GM12878 (cell line): ENCODE measurements around the gene POU5F2. TPM values are rescaled to one million over a fixed set of nuclear protein-coding genes. Genes with fewer than 3 reads are reported as not detected.

ENCODE experiments used
- ATAC-seq: fragments of 200-7000 bp; cut with Tn5 transposase; 3 replicates; pipeline ENCODE4 v1.9.1; 2020; ENCODE audit warnings: mild to moderate bottlenecking, moderate library complexity
- BruUV-seq: library from RNA; stranded (reverse); fragments of 400-500 nt; replicated peaks from 2 replicates; lab custom pipeline; 2021; lab: Mats Ljungman, UMichigan
- CTCF ChIA-PET: fragments of 300-600 bp; sonication (Branson Sonifier 250); formaldehyde crosslinking; extraction: SDS; loops from one replicate; lab custom pipeline; 2021; ENCODE audit warnings: inconsistent platforms; lab: Yijun Ruan, JAX
- POLR2A ChIA-PET: fragments of 350-600 bp; formaldehyde crosslinking; extraction: SDS; loops from one replicate; lab custom pipeline; 2021; ENCODE audit warnings: inconsistent platforms; lab: Charles Lee
- RAD21 ChIA-PET: fragments of 300-600 bp; sonication (Branson Sonifier 250); formaldehyde crosslinking; loops from one replicate; lab custom pipeline; 2023; ENCODE audit warnings: antibody characterized with exemption; ENCODE audit not compliant: unreplicated experiment; lab: Charles Lee
- SMC1A ChIA-PET: fragments of 300-600 bp; sonication (Branson Sonifier 250); formaldehyde crosslinking; loops from one replicate; lab custom pipeline; 2023; ENCODE audit not compliant: unreplicated experiment, uncharacterized antibody; lab: Charles Lee
- DNase-seq: peaks from one replicate; pipeline ENCODE4 v3.0.0-alpha.2; 2011; ENCODE audit warnings: low read depth, low spot score
- FAIRE-seq: peaks from 3 replicates; lab custom pipeline; 2011; peaks lifted over from hg19 to GRCh38; lab: Jason Lieb, UNC
- H2AFZ ChIP-seq: 2 replicates; pipeline ENCODE4 v1.6.0; 2011; ENCODE audit warnings: low read depth, low read length, control low read depth; ENCODE audit not compliant: control insufficient read depth
- H3K27ac ChIP-seq: 2 replicates; pipeline ENCODE4 v1.5.1; 2011; ENCODE audit warnings: control low read depth; ENCODE audit not compliant: control insufficient read depth, insufficient read depth
- H3K27me3 ChIP-seq, 2 experiments: replicated peaks in 1 of 2; 2 replicates each; pipeline versions ENCODE4 v1.6.0 to v1.6.1; 2011; ENCODE audit warnings: low read length in 1 of 2; ENCODE audit not compliant: control insufficient read depth in 2 of 2, insufficient read depth in 2 of 2
- H3K36me3 ChIP-seq, 2 experiments: 2 replicates each; pipeline ENCODE4 v1.5.1; 2011; ENCODE audit warnings: low read length in 1 of 2; ENCODE audit not compliant: control insufficient read depth in 2 of 2, insufficient read depth in 2 of 2
- H3K4me1 ChIP-seq: 2 replicates; pipeline ENCODE4 v1.6.1; 2011; ENCODE audit warnings: mild to moderate bottlenecking, low read length, moderate library complexity, mixed read lengths; ENCODE audit not compliant: control insufficient read depth, insufficient read depth
- H3K4me2 ChIP-seq: 2 replicates; pipeline ENCODE4 v1.6.0; 2011; ENCODE audit warnings: control low read depth; ENCODE audit not compliant: control insufficient read depth, insufficient read depth
- H3K4me3 ChIP-seq: fragments of 200-600 bp; sonication (generic); 2 replicates; pipeline ENCODE4 v1.5.1; 2016
- H3K79me2 ChIP-seq: 2 replicates; pipeline ENCODE4 v1.6.0; 2011; ENCODE audit warnings: low read length; ENCODE audit not compliant: control insufficient read depth, insufficient read depth
- H3K9ac ChIP-seq: 2 replicates; pipeline ENCODE4 v1.8.0; 2011; ENCODE audit warnings: low read length, control low read depth, mixed read lengths; ENCODE audit not compliant: control insufficient read depth, insufficient read depth
- H3K9me3 ChIP-seq: replicated peaks from 3 replicates; pipeline ENCODE4 v1.5.1; 2011; ENCODE audit warnings: mild to moderate bottlenecking, low read length; ENCODE audit not compliant: control insufficient read depth, insufficient read depth
- H4K20me1 ChIP-seq: 2 replicates; pipeline ENCODE4 v1.6.0; 2011; ENCODE audit not compliant: control insufficient read depth, insufficient read depth
- CHD1 ChIP-seq: IDR thresholded peaks from 2 replicates; pipeline ENCODE4 v1.6.1; 2012; ENCODE audit warnings: low read depth, low read length, improper control_type of control experiment
- E2F8 ChIP-seq: fragments of 450-650 bp; IDR thresholded peaks from 2 replicates; pipeline ENCODE4 v1.6.1; 2018; ENCODE audit warnings: mild to moderate bottlenecking, low read depth, moderate library complexity; ENCODE audit not compliant: partially characterized antibody
- E4F1 ChIP-seq: fragments of 450-650 bp; IDR thresholded peaks from 2 replicates; pipeline ENCODE4 v1.6.1; 2018; ENCODE audit warnings: borderline replicate concordance, mild to moderate bottlenecking; ENCODE audit not compliant: partially characterized antibody
- FOXK2 ChIP-seq: fragments of 450-650 bp; IDR thresholded peaks from 2 replicates; pipeline ENCODE4 v1.6.1; 2017; ENCODE audit warnings: mild to moderate bottlenecking, moderate library complexity
- HDAC2 ChIP-seq: fragments of 200-600 bp; sonication (generic); IDR thresholded peaks from 2 replicates; pipeline ENCODE4 v1.6.1; 2017
- MTA2 ChIP-seq: fragments of 450-650 bp; IDR thresholded peaks from 2 replicates; pipeline ENCODE4 v1.6.1; 2016; ENCODE audit warnings: low read depth, mild to moderate bottlenecking, moderate library complexity
- NR2C2 ChIP-seq: IDR thresholded peaks from 2 replicates; pipeline ENCODE4 v1.6.1; 2011; ENCODE audit warnings: borderline replicate concordance, low read depth; ENCODE audit not compliant: control insufficient read depth, insufficient read length
- STAT1 ChIP-seq: fragments of 450-650 bp; conservative IDR thresholded peaks from 2 replicates; pipeline ENCODE4 v1.6.1; 2014; ENCODE audit warnings: antibody characterized with exemption, mild to moderate bottlenecking
- ZBTB4 ChIP-seq: fragments of 450-650 bp; formaldehyde crosslinking; IDR thresholded peaks from 2 replicates; pipeline ENCODE4 v1.4.0; 2022; ENCODE audit warnings: mild to moderate bottlenecking, moderate library complexity
- ZNF592 ChIP-seq: fragments of 450-650 bp; IDR thresholded peaks from 2 replicates; pipeline ENCODE4 v1.6.1; 2017; ENCODE audit warnings: mild to moderate bottlenecking, moderate library complexity
- WGBS: methylation state at CpG from one replicate; pipeline ENCODE4 v1.1.6; 2016; ENCODE audit warnings: low lambda C conversion rate; ENCODE audit not compliant: insufficient replicate concordance, insufficient coverage; ENCODE audit errors: missing lambda C conversion rate; 5-methylcytosine and 5-hydroxymethylcytosine counted together
- in situ Hi-C: fragments of 300-500 bp; cut with MboI; formaldehyde crosslinking; loops from 9 replicates; pipeline ENCODE4 v1.14.3; 2018; ENCODE audit warnings: mixed read lengths
- intact Hi-C: fragments of 100-400 bp; cut with micrococcal nuclease; formaldehyde crosslinking; loops from one replicate; pipeline ENCODE4 v1.14.2; 2022; ENCODE audit not compliant: unreplicated experiment
- polyA plus RNA-seq, 11 experiments: library from polyadenylated mRNA; depleted of rRNA in 4 of 11; unstranded in 6 of 11; stranded (reverse) in 5 of 11; fragments of >200 nt; fragmentation: Nextera tagmentation in 4 of 11; fragmentation: Illumina TruSeq in 1 of 11; extraction: Ambion mirVana in 4 of 11; extraction: Trizol in 1 of 11; gene quantifications; 1 replicate in 1 of 11; 2 replicates in 10 of 11; pipeline versions ENCODE4 v1.2.1 to v1.2.3, GENCODE V29; 2011 to 2016; ENCODE audit warnings: inconsistent platforms in 2 of 11, missing spikeins in 2 of 11, low read depth in 1 of 11
- total RNA-seq, 4 experiments: library from RNA; depleted of rRNA in 3 of 4; stranded (reverse); fragments of >200 nt in 3 of 4; fragmentation: Illumina TruSeq in 1 of 4; extraction: Trizol in 1 of 4; gene quantifications; 2 replicates each; pipeline versions ENCODE4 v1.2.1 to v1.2.3, GENCODE V29; 2013 to 2021

Gene POU5F2
- total and polyA plus RNA-seq, 10 of the 15 experiments (the other 5 are each of a cell fraction or from before 2014, with no cell fraction given) = under 0.01 to 1.4 (median 0.28) TPM

GRCh38 chr5:93787598-93787997 lies 46.2 kb upstream of the POU5F2 start:
- Histone ChIP-seq H3K27ac (no peak overlapping the region), H3K4me3 (no peak overlapping the region), H3K4me1 (no peaks in the 10 kb centered on the region), H3K9me3 (no peaks in the 10 kb centered on the region), H3K79me2 (no peaks in the 10 kb centered on the region), H3K9ac (no peak overlapping the region), H3K27me3 (no peaks in the 10 kb centered on the region), H2AFZ (no peak overlapping the region), H3K4me2 (no peak overlapping the region), H4K20me1 (no peaks in the 10 kb centered on the region), H3K36me3 (no peaks in the 10 kb centered on the region)
- POLR2A ChIA-PET = no interaction called here
- in situ Hi-C loops (no loop called here), intact Hi-C loops (no loop called here)
- no peak for FAIRE-seq
- BruUV-seq = no TSS peak
- RAD21 ChIA-PET = no interaction called here
- 95% methylated on average over 1 of the region's 1 CpG for WGBS
- no peak for ATAC-seq
- SMC1A ChIA-PET = no interaction called here
- DNase-seq = no peak
- CTCF ChIA-PET = interaction anchor here (4.5 kb wide), 1 partner anchor 13 kb away, joined by 24 read pairs; no protein-coding TSS in a partner anchor
- no peak for TF ChIP-seq FOXK2
- no peak for TF ChIP-seq E2F8
- TF ChIP-seq ZBTB4 = no peak
- TF ChIP-seq E4F1 = no peak
- TF ChIP-seq CHD1 = no peak
- no peak for TF ChIP-seq NR2C2
- TF ChIP-seq STAT1 = no peak
- no peak for TF ChIP-seq ZNF592
- no peak for TF ChIP-seq MTA2
- no peak for TF ChIP-seq HDAC2
